ENCODE results near the gene WIF1.

- no peak for TF ChIP-seq CTCF (conservative IDR thresholded peaks at IDR 0.05; ENCODE audit: low read length)
- no peak for TF ChIP-seq EZH2phosphoT487 (IDR thresholded peaks at IDR 0.05; ENCODE audit: borderline replicate concordance, low read depth, low read length)
These were observed 12.8 kb upstream of the WIF1 start for GRCh38 chr12:65133879-65134278.
